NCI-H1048 (cell line): ENCODE measurements around the gene MARCKS.
"Not testable (repeated sequence)": the region's sequence is repeated elsewhere in the genome, so short reads cannot be mapped to it uniquely, and the experiment has no call there.

Experiments
- DNase-seq: peaks from one replicate; lab custom pipeline; 2025; lab: John Stamatoyannopoulos, UW

The MARCKS gene

DNA sequence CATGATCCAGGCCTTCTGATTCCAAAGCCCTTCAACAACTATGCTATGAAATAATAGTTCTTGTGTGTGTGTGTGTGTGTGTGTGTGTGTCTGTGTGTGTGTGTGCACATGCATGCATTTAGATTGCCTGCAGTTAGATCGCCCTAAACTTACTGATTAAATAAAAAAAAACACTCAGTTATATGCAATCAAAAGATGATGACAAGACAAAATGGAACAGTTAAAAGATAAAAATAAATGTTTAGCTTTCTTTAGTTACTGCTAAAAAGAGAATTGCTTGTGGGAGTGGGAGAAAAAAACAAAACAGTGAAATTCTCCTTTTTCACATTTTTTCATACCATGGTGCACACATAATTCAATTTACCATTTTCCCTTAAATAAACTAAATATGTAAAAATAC is 29.4 kb downstream of the MARCKS start:
- no peak for DNase-seq

GRCh38 chr6:113888493-113888892 is 31.3 kb downstream of the MARCKS start:
- DNase-seq: no peak

DNA sequence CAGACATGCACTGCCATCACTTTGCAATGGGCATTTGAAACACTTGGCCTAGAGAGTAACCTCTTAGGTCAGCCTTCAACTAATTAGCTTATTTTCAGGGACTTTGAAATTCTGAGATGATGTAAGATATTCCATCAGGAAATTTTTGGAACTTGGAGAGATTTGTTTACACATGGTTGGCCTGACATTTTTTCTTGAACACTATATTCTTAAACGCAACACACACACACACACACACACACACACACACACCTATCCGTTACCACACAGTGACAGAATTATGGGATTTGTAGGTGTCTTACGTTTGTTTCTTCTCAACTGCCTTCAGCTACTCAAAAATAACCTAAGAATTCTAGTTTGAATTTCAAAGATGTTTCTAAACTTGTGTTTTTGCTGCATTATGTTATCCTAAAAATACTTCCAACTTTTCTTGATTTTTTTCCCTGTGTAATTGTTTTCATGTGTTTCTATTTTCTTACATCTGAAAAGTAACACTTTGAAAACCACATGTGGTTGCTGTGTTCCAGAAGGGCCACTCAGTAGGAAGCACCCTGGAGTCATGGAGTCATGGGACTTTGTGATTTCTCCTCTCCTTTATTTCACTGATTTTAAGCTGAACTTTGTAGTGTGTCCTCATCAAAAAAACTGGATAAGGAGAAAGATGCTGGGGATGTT is 31.9 kb downstream of the MARCKS start:
- DNase-seq: no peak

GRCh38 chr6:113893451-113893850 is 36.3 kb downstream of the MARCKS start:
- no peak for DNase-seq

GRCh38 chr6:113893866-113894265 is 36.7 kb downstream of the MARCKS start:
- no peak for DNase-seq

DNA sequence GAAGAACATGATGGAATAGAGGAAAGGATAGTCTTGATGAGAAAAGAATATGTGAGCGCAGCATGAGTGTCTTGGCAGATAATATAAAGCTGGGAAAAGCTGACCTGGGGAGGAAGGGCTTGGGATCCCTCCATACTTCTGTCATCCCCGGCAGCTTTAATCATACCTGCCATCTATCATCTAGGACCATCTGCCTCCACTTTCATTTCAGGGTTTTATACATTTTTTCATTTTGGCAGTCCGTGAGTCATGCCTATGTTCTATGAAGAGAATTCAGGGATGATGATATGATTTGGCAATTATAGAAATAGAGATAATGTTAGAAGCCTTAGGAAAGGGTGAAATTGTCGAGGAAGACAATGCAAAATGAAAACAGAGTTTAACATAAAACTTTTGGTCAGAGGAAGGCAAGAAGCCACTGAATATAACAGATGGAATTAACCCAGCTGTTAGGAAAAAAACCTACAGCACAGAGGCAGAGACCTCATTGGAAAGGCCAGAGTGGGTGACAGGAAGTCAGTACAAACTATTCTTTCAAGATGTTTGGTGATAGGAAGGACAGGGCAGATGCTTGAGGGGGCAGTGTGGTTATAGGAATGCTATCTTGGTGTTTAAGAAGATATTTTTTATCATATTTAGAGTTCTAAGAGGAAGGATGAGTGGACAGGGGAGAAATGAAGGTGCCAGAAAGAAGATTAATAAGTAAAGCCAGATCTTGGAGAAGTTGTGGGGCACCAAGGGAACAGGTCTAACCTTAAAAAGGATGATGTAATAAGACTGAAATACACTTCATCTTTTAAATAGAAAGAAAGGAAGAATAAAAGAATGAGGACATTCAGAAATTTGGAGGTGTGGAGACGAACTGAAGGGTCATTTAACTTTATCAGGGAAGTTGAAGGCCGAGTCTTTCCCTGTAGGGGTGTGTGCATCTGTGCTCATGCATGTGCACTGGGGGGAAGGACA is 37.8 kb downstream of the MARCKS start:
- DNase-seq: no peak

- DNase-seq: no peak
Observed at GRCh38 chr6:113901482-113901881, 44.3 kb downstream of the MARCKS start.

- DNase-seq: no peak
Observed at GRCh38 chr6:113903666-113904330, 46.7 kb downstream of the MARCKS start.

GRCh38 chr6:113907102-113907815 is 50.1 kb downstream of the MARCKS start:
- DNase-seq: no peak

DNA sequence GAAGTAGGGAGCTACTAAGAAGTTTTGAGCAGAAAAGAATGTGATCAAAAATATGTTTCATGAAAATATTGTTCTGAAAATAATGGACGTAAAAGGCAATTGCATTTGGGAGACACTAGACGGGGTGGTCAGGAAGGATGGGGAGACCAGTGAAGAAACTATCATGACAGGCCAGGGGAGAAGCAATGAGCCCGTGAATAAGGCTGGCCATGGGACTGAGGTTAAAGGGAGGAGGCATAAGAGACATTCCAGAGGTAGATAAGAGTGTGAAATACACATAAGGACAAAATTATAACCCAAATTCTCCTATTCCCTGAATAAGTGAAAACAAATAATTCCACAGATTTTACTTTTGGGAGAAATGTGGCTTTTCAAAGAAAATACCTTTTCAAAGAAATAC is 51.7 kb downstream of the MARCKS start:
- DNase-seq: no peak

- peak; percentile 63 for DNase-seq
Observed at GRCh38 chr6:113909224-113909856, 52.2 kb downstream of the MARCKS start.

DNA sequence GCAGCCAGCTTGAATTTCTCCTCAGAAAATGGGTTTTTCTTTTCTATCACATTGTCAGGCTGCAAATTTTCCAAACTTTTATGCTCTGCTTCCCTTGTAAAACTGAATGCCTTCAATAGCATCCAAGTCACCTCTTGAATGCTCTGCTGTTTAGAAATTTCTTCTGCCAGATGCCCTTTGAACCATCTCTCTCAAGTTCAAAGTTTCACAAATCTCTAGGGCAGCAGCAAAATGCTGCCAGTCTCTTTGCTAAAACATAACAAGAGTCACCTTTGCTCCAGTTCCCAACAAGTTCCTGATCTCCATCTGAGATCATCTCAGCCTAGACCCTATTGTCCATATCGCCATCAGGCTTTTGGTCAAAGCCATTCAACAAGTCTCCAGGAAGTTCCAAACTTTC is 53.1 kb downstream of the MARCKS start:
- not testable (repeated sequence) for DNase-seq
